Measurements from ENCODE around the gene TSPYL1.

The TSPYL1 gene

GRCh38 chr6:116314218-116314617, 34.5 kb upstream of the TSPYL1 start:
- Histone ChIP-seq H3K27me3 (ENCODE audit: control insufficient read depth, insufficient read depth, low read length) (no peaks in the 10 kb centered on the region), H3K9me3 (replicated peaks; ENCODE audit: low read length) (no peaks in the 10 kb centered on the region), H3K9ac (ENCODE audit: low read depth, low read length) (no peak overlapping the region), H3K4me1 (ENCODE audit: control insufficient read depth, insufficient read depth, low read length) (peaks cover 21% of the 10 kb centered on the region), H3K4me2 (ENCODE audit: low read length) (no peak overlapping the region), H3K4me3 (ENCODE audit: low read length) (no peak overlapping the region), H3K36me3 (ENCODE audit: insufficient read depth, low read length) (no peaks in the 10 kb centered on the region)

GRCh38 chr6:116313101-116313776, 33.5 kb upstream of the TSPYL1 start:
- Histone ChIP-seq H3K4me1 (ENCODE audit: control insufficient read depth, insufficient read depth, low read length) (peaks cover 21% of the 10 kb centered on the region), H3K9me3 (replicated peaks; ENCODE audit: low read length) (no peaks in the 10 kb centered on the region), H3K4me3 (ENCODE audit: low read length) (no peak overlapping the region), H3K9ac (ENCODE audit: low read depth, low read length) (no peak overlapping the region), H3K27me3 (ENCODE audit: control insufficient read depth, insufficient read depth, low read length) (no peaks in the 10 kb centered on the region), H3K36me3 (ENCODE audit: insufficient read depth, low read length) (no peaks in the 10 kb centered on the region), H3K4me2 (ENCODE audit: low read length) (peak overlapping the region; percentile 37)

GRCh38 chr6:116309657-116310056, 29.9 kb upstream of the TSPYL1 start:
- no peaks in the 10 kb centered on the region for H3K27me3 ChIP-seq (ENCODE audit: control insufficient read depth, insufficient read depth, low read length)
- H3K9ac ChIP-seq (ENCODE audit: low read depth, low read length) = no peak overlapping the region
- no peaks in the 10 kb centered on the region for H3K9me3 ChIP-seq (replicated peaks; ENCODE audit: low read length)
- H3K4me3 ChIP-seq (ENCODE audit: low read length) = no peak overlapping the region
- peaks cover 18% of the 10 kb centered on the region for H3K4me1 ChIP-seq (ENCODE audit: control insufficient read depth, insufficient read depth, low read length)
- no peaks in the 10 kb centered on the region for H3K36me3 ChIP-seq (ENCODE audit: insufficient read depth, low read length)
- H3K4me2 ChIP-seq (ENCODE audit: low read length) = no peak overlapping the region

GRCh38 chr6:116309001-116309400, 29.3 kb upstream of the TSPYL1 start:
- H3K4me2 ChIP-seq (ENCODE audit: low read length) = no peak overlapping the region
- H3K4me1 ChIP-seq (ENCODE audit: control insufficient read depth, insufficient read depth, low read length) = peaks cover 14% of the 10 kb centered on the region
- H3K4me3 ChIP-seq (ENCODE audit: low read length) = no peak overlapping the region
- H3K9me3 ChIP-seq (replicated peaks; ENCODE audit: low read length) = no peaks in the 10 kb centered on the region
- no peaks in the 10 kb centered on the region for H3K27me3 ChIP-seq (ENCODE audit: control insufficient read depth, insufficient read depth, low read length)
- no peak overlapping the region for H3K9ac ChIP-seq (ENCODE audit: low read depth, low read length)
- H3K36me3 ChIP-seq (ENCODE audit: insufficient read depth, low read length) = no peaks in the 10 kb centered on the region

- Histone ChIP-seq H3K9me3 (replicated peaks; ENCODE audit: low read length) (no peaks in the 10 kb centered on the region), H3K4me1 (ENCODE audit: control insufficient read depth, insufficient read depth, low read length) (no peaks in the 10 kb centered on the region), H3K9ac (ENCODE audit: low read depth, low read length) (no peak overlapping the region), H3K4me3 (ENCODE audit: low read length) (no peak overlapping the region), H3K27me3 (ENCODE audit: control insufficient read depth, insufficient read depth, low read length) (no peaks in the 10 kb centered on the region), H3K4me2 (ENCODE audit: low read length) (no peak overlapping the region), H3K36me3 (ENCODE audit: insufficient read depth, low read length) (no peaks in the 10 kb centered on the region)
These were observed 27.9 kb upstream of the TSPYL1 start for GRCh38 chr6:116307633-116308032.

GRCh38 chr6:116307001-116307400, 27.3 kb upstream of the TSPYL1 start:
- H3K9ac ChIP-seq (ENCODE audit: low read depth, low read length) = no peak overlapping the region
- H3K36me3 ChIP-seq (ENCODE audit: insufficient read depth, low read length) = no peaks in the 10 kb centered on the region
- H3K4me2 ChIP-seq (ENCODE audit: low read length) = no peak overlapping the region
- no peak overlapping the region for H3K4me3 ChIP-seq (ENCODE audit: low read length)
- no peaks in the 10 kb centered on the region for H3K9me3 ChIP-seq (replicated peaks; ENCODE audit: low read length)
- no peaks in the 10 kb centered on the region for H3K4me1 ChIP-seq (ENCODE audit: control insufficient read depth, insufficient read depth, low read length)
- no peaks in the 10 kb centered on the region for H3K27me3 ChIP-seq (ENCODE audit: control insufficient read depth, insufficient read depth, low read length)

GRCh38 chr6:116304538-116305097, 24.9 kb upstream of the TSPYL1 start:
- H3K9me3 ChIP-seq (replicated peaks; ENCODE audit: low read length) = no peaks in the 10 kb centered on the region
- no peak overlapping the region for H3K4me2 ChIP-seq (ENCODE audit: low read length)
- no peaks in the 10 kb centered on the region for H3K4me1 ChIP-seq (ENCODE audit: control insufficient read depth, insufficient read depth, low read length)
- H3K36me3 ChIP-seq (ENCODE audit: insufficient read depth, low read length) = no peaks in the 10 kb centered on the region
- no peak overlapping the region for H3K9ac ChIP-seq (ENCODE audit: low read depth, low read length)
- no peak overlapping the region for H3K4me3 ChIP-seq (ENCODE audit: low read length)
- H3K27me3 ChIP-seq (ENCODE audit: control insufficient read depth, insufficient read depth, low read length) = no peaks in the 10 kb centered on the region

GRCh38 chr6:116301104-116301503, 21.4 kb upstream of the TSPYL1 start:
- Histone ChIP-seq H3K9me3 (replicated peaks; ENCODE audit: low read length) (peaks cover 4% of the 10 kb centered on the region), H3K4me3 (ENCODE audit: low read length) (no peak overlapping the region), H3K9ac (ENCODE audit: low read depth, low read length) (no peak overlapping the region), H3K4me1 (ENCODE audit: control insufficient read depth, insufficient read depth, low read length) (no peaks in the 10 kb centered on the region), H3K27me3 (ENCODE audit: control insufficient read depth, insufficient read depth, low read length) (no peaks in the 10 kb centered on the region), H3K4me2 (ENCODE audit: low read length) (no peak overlapping the region), H3K36me3 (ENCODE audit: insufficient read depth, low read length) (no peaks in the 10 kb centered on the region)

GRCh38 chr6:116300566-116300965, 20.8 kb upstream of the TSPYL1 start:
- Histone ChIP-seq H3K9ac (ENCODE audit: low read depth, low read length) (no peak overlapping the region), H3K9me3 (replicated peaks; ENCODE audit: low read length) (peaks cover 4% of the 10 kb centered on the region), H3K4me1 (ENCODE audit: control insufficient read depth, insufficient read depth, low read length) (no peaks in the 10 kb centered on the region), H3K36me3 (ENCODE audit: insufficient read depth, low read length) (no peaks in the 10 kb centered on the region), H3K4me2 (ENCODE audit: low read length) (no peak overlapping the region), H3K4me3 (ENCODE audit: low read length) (no peak overlapping the region), H3K27me3 (ENCODE audit: control insufficient read depth, insufficient read depth, low read length) (no peaks in the 10 kb centered on the region)

GRCh38 chr6:116298973-116299372, 19.2 kb upstream of the TSPYL1 start:
- no peak overlapping the region for H3K9ac ChIP-seq (ENCODE audit: low read depth, low read length)
- H3K4me2 ChIP-seq (ENCODE audit: low read length) = no peak overlapping the region
- no peaks in the 10 kb centered on the region for H3K27me3 ChIP-seq (ENCODE audit: control insufficient read depth, insufficient read depth, low read length)
- no peaks in the 10 kb centered on the region for H3K4me1 ChIP-seq (ENCODE audit: control insufficient read depth, insufficient read depth, low read length)
- no peak overlapping the region for H3K4me3 ChIP-seq (ENCODE audit: low read length)
- H3K9me3 ChIP-seq (replicated peaks; ENCODE audit: low read length) = peaks cover 4% of the 10 kb centered on the region
- no peaks in the 10 kb centered on the region for H3K36me3 ChIP-seq (ENCODE audit: insufficient read depth, low read length)

GRCh38 chr6:116298273-116298672, 18.5 kb upstream of the TSPYL1 start:
- Histone ChIP-seq H3K4me3 (ENCODE audit: low read length) (no peak overlapping the region), H3K27me3 (ENCODE audit: control insufficient read depth, insufficient read depth, low read length) (no peaks in the 10 kb centered on the region), H3K4me1 (ENCODE audit: control insufficient read depth, insufficient read depth, low read length) (no peaks in the 10 kb centered on the region), H3K9ac (ENCODE audit: low read depth, low read length) (no peak overlapping the region), H3K9me3 (replicated peaks; ENCODE audit: low read length) (peaks cover 4% of the 10 kb centered on the region), H3K36me3 (ENCODE audit: insufficient read depth, low read length) (no peaks in the 10 kb centered on the region), H3K4me2 (ENCODE audit: low read length) (no peak overlapping the region)

GRCh38 chr6:116292553-116292952, 12.8 kb upstream of the TSPYL1 start:
- H3K4me3 ChIP-seq (ENCODE audit: low read length) = no peak overlapping the region

More at GRCh38 chr6:116292553-116292952, 12.8 kb upstream of the TSPYL1 start:
- no peaks in the 10 kb centered on the region for H3K27me3 ChIP-seq (ENCODE audit: control insufficient read depth, insufficient read depth, low read length)
- no peak overlapping the region for H3K4me2 ChIP-seq (ENCODE audit: low read length)
- no peaks in the 10 kb centered on the region for H3K9me3 ChIP-seq (replicated peaks; ENCODE audit: low read length)
- no peaks in the 10 kb centered on the region for H3K36me3 ChIP-seq (ENCODE audit: insufficient read depth, low read length)
- H3K4me1 ChIP-seq (ENCODE audit: control insufficient read depth, insufficient read depth, low read length) = no peaks in the 10 kb centered on the region
- no peak overlapping the region for H3K9ac ChIP-seq (ENCODE audit: low read depth, low read length)

Data from skeletal muscle satellite cell (primary cell).